Testis (tissue), 3 donors: ENCODE data around the gene PTPRA. TPM values are rescaled to one million over a fixed set of nuclear protein-coding genes. Genes with fewer than 3 reads are reported as not detected.

Source experiments
- DNase-seq: peaks from one replicate; pipeline ENCODE4 v3.0.0-alpha.2; 2019
- H3K27ac ChIP-seq, 2 donors: fragments of 200-600 bp; sonication (generic); one replicate each; pipeline ENCODE4 v1.5.1; 2019
- H3K27me3 ChIP-seq: fragments of 200-600 bp; sonication (generic); one replicate; pipeline ENCODE4 v1.5.1; 2019
- H3K36me3 ChIP-seq: fragments of 200-600 bp; sonication (generic); one replicate; pipeline ENCODE4 v1.5.1; 2017; ENCODE audit warnings: low read depth; ENCODE audit errors: missing control alignments
- H3K4me1 ChIP-seq: fragments of 200-600 bp; sonication (generic); one replicate; pipeline ENCODE4 v1.5.1; 2019
- H3K4me3 ChIP-seq, 2 donors: fragments of 200-600 bp; sonication (generic); one replicate each; pipeline ENCODE4 v1.5.1; 2017 to 2019
- H3K9me3 ChIP-seq: fragments of 200-600 bp; sonication (generic); one replicate; pipeline ENCODE4 v1.5.1; 2017
- POLR2A ChIP-seq: fragments of 450-650 bp; IDR thresholded peaks from one replicate; pipeline ENCODE4 v1.6.1; 2017; ENCODE audit warnings: antibody characterized with exemption, mild to moderate bottlenecking, moderate library complexity
- WGBS, 2 donors: methylation state at CpG; one replicate each; pipeline ENCODE4 v1.1.5; 2018; 5-methylcytosine and 5-hydroxymethylcytosine counted together
- intact Hi-C: fragments of 100-400 bp; cut with DNase I; formaldehyde crosslinking; loops from one replicate; pipeline ENCODE4 v1.15.1; 2023; ENCODE audit warnings: low total_unique reads
- polyA plus RNA-seq: library from polyadenylated mRNA; stranded (reverse); fragments of 350-450 nt; fragmentation: Illumina TruSeq; extraction: RNeasy Lipid Tissue Mini Kit (QIAGEN cat#74804); gene quantifications from one replicate; pipeline ENCODE4 v1.2.3, GENCODE V29; 2014; ENCODE audit warnings: low read depth, low replicate concordance; ENCODE audit not compliant: insufficient read depth
- total RNA-seq, 2 donors: library from RNA; depleted of rRNA; stranded (reverse); fragments of >200 nt; gene quantifications; one replicate each; pipeline ENCODE4 v1.2.3, GENCODE V29; 2016
- TF ChIP-seq, protein P1 (sequence below), 3 experiments: fragments of 450-650 bp in 2 of 3; fragments of 200-600 bp in 1 of 3; sonication (generic) in 1 of 3; IDR thresholded peaks; one replicate each; pipeline ENCODE4 v1.5.1; 2016 to 2019; ENCODE audit warnings: antibody characterized with exemption in 3 of 3, mild to moderate bottlenecking in 2 of 3, moderate library complexity in 1 of 3

PTPRA gene
- total and polyA plus RNA-seq, 3 donors from 2014 or later = 52.0 to 83.8 (median 68.9) TPM

DNA sequence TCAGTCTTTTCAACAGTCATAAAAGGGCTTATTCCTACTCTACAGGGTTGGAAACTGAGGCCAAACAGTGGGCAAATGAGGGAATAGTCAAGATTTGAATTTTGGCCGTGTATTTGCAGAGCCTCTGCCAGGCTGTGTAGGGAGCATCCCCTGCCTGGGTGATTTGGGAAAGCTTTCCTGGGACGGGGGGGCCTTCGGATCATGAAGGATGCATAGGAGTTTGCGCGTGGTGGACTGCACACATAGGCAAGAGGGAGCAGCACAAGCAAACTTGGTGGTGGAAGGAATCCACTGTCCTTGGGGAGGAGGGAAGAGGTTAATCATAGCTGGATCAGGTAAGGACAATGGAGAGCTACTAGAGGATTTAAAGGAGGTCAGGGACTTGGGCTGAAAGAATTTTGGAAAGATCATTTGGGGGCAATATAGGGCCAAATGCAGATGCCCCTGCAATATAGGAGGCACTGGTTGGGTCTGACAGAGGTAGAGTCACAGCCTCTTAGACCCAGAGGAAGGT lies 2.5 kb downstream of the PTPRA start:
- TF ChIP-seq, protein P1, sequence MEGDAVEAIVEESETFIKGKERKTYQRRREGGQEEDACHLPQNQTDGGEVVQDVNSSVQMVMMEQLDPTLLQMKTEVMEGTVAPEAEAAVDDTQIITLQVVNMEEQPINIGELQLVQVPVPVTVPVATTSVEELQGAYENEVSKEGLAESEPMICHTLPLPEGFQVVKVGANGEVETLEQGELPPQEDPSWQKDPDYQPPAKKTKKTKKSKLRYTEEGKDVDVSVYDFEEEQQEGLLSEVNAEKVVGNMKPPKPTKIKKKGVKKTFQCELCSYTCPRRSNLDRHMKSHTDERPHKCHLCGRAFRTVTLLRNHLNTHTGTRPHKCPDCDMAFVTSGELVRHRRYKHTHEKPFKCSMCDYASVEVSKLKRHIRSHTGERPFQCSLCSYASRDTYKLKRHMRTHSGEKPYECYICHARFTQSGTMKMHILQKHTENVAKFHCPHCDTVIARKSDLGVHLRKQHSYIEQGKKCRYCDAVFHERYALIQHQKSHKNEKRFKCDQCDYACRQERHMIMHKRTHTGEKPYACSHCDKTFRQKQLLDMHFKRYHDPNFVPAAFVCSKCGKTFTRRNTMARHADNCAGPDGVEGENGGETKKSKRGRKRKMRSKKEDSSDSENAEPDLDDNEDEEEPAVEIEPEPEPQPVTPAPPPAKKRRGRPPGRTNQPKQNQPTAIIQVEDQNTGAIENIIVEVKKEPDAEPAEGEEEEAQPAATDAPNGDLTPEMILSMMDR (IDR thresholded peaks at IDR 0.05) = no peak
- TF ChIP-seq POLR2A = no peak

DNA sequence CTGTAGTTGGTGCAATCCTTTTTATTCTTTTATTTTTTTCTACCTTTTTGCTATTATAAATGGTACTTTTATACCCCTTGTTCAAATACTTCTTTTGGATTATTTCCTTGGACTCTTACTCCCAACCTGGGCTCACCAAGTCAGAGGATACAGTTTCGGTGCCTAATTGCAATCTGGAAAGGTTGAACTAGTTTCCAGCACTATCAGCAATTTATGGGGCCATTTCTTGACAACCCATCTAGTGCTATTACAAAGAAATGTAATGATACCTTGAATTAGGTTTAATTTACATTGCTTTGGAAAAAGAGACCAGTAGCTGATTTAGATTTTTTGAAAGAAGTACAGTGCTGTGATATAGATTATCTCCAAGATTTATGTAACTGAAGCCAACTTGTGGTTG lies 5.2 kb downstream of the PTPRA start:
- Histone ChIP-seq H3K36me3 (no peaks in the 10 kb centered on the region), H3K4me1 (peaks cover 10% of the 10 kb centered on the region), H3K27ac (no peak overlapping the region), H3K9me3 (no peaks in the 10 kb centered on the region), H3K27me3 (no peaks in the 10 kb centered on the region), H3K4me3 (no peak overlapping the region)
- no peak for TF ChIP-seq POLR2A
- TF ChIP-seq, protein P1 (IDR thresholded peaks at IDR 0.05) = no peak
- DNase-seq = no peak
- intact Hi-C loops = no loop called here
- WGBS, 2 donors = 97 to 100% methylated on average over 1 of the region's 1 CpG

More for the DNA sequence above, 2.5 kb downstream of the PTPRA start:
- Histone ChIP-seq H3K4me3 (no peak overlapping the region), H3K36me3 (no peaks in the 10 kb centered on the region), H3K27ac (no peak overlapping the region), H3K4me1 (peaks cover 21% of the 10 kb centered on the region), H3K9me3 (no peaks in the 10 kb centered on the region), H3K27me3 (no peaks in the 10 kb centered on the region)
- 65 to 77% methylated on average over 5 of the region's 5 CpGs for WGBS, 2 donors
- no peak for DNase-seq
- intact Hi-C loops = no loop called here

DNA sequence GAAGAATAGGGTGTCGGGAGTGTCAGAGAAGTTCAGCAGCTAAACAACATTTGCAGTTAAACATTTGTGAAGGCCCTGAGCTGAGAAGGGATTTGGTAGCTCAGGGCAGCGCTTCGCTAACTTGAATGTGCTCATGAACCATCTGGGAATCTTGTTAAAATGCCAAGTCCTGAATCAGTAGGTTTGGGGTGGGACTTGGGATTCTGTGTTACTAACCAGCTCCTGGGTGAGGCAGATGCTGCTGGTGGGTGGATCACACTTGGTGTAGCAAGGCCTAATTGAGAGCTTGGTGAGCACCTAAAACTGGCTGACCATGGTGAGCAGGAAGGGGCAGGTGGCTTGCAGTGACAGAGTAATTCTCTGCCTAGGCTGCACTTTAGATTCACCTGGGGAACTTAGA lies 5.9 kb downstream of the PTPRA start:
- H3K27ac ChIP-seq = no peak overlapping the region
- no peak for DNase-seq
- H3K9me3 ChIP-seq = no peaks in the 10 kb centered on the region
- TF ChIP-seq, protein P1 (IDR thresholded peaks at IDR 0.05) = no peak
- no peak for TF ChIP-seq POLR2A
- WGBS, 2 donors = 59 to 68% methylated on average over 3 of the region's 3 CpGs
- H3K4me3 ChIP-seq = no peak overlapping the region
- H3K36me3 ChIP-seq = no peaks in the 10 kb centered on the region
- H3K4me1 ChIP-seq = peaks cover 10% of the 10 kb centered on the region
- H3K27me3 ChIP-seq = no peaks in the 10 kb centered on the region
- intact Hi-C loops = no loop called here

DNA sequence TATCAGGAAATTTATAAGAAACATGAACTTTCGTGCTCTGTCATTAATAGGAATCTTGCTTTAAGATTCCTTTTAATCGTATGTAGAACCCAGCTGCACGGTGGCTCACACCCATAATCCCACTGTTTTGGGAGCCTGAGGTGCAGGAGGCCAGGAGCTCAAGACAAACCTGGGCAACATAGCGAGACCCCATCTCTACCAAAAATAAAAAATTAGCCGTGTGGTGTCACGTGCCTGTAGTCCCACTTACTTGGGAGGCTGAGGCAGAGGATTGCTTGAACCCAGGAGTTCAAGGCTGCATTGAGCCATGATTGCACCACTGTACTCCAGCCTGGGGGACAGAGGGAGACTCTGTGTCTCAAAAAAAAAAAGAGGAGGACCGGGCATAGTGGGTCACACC lies 7.4 kb downstream of the PTPRA start:
- TF ChIP-seq, protein P1 (IDR thresholded peaks at IDR 0.05) = no peak
- TF ChIP-seq POLR2A = no peak
- DNase-seq = no peak
- Histone ChIP-seq H3K4me3 (no peak overlapping the region), H3K4me1 (no peaks in the 10 kb centered on the region), H3K27ac (no peak overlapping the region), H3K27me3 (no peaks in the 10 kb centered on the region), H3K36me3 (no peaks in the 10 kb centered on the region), H3K9me3 (no peaks in the 10 kb centered on the region)
- intact Hi-C loops = no loop called here
- 84 to 86% methylated on average over 7 of the region's 7 CpGs for WGBS, 2 donors
